GM20000 (cell line): Measurements from ENCODE around the gene SMCHD1.
"Not testable (repeated sequence)": the region's sequence is repeated elsewhere in the genome, so short reads cannot be mapped to it uniquely, and the experiment has no call there.

Source experiments
- DNase-seq: peaks from one replicate; pipeline ENCODE4 v3.0.0; 2012; ENCODE audit warnings: low spot score
- CTCF ChIP-seq: IDR thresholded peaks from 2 replicates; pipeline ENCODE4 v1.5.1; 2012; ENCODE audit warnings: mild to moderate bottlenecking, control low read depth; ENCODE audit errors: extremely low read depth, missing control alignments

The SMCHD1 gene

GRCh38 chr18:2799369-2799768, 143.8 kb downstream of the SMCHD1 start:
- no peak for TF ChIP-seq CTCF
- DNase-seq, result no peak

- no peak for DNase-seq
- TF ChIP-seq CTCF, result no peak
Measured at GRCh38 chr18:2805970-2806943, 150.7 kb downstream of the SMCHD1 start.

- not testable (repeated sequence) for DNase-seq
Measured at GRCh38 chr18:2808640-2809039, 153.1 kb downstream of the SMCHD1 start.

- DNase-seq, result not testable (repeated sequence)
Measured at GRCh38 chr18:2809666-2810183, 154.2 kb downstream of the SMCHD1 start.

GRCh38 chr18:2811416-2811815, 155.9 kb downstream of the SMCHD1 start:
- no peak for DNase-seq
- no peak for TF ChIP-seq CTCF

- TF ChIP-seq CTCF, result no peak
- no peak for DNase-seq
Measured at GRCh38 chr18:2814928-2815327, 159.4 kb downstream of the SMCHD1 start.

- no peak for DNase-seq
- TF ChIP-seq CTCF, result no peak
Measured at GRCh38 chr18:2818281-2818680, 162.8 kb downstream of the SMCHD1 start.

GRCh38 chr18:2821695-2822094, 166.2 kb downstream of the SMCHD1 start:
- no peak for DNase-seq
- TF ChIP-seq CTCF, result no peak
